HepG2 (cell line): ENCODE measurements around the gene ADAM20. TPM values are rescaled to one million over a fixed set of nuclear protein-coding genes. Genes with fewer than 3 reads are reported as not detected.

Experiments
- ATAC-seq: fragments of 200-7000 bp; cut with Tn5 transposase; 3 replicates; pipeline ENCODE4 v1.9.1; 2020; ENCODE audit warnings: mild to moderate bottlenecking, moderate library complexity
- BruUV-seq: library from RNA; stranded (reverse); fragments of 400-500 nt; replicated peaks from 2 replicates; lab custom pipeline; 2021; lab: Mats Ljungman, UMichigan
- CTCF ChIA-PET: fragments of 300-600 bp; formaldehyde crosslinking; extraction: SDS; loops from one replicate; lab custom pipeline; 2021; ENCODE audit warnings: low total read pairs, inconsistent platforms, low intra/inter-chr PET ratio; lab: Yijun Ruan, JAX
- POLR2A ChIA-PET: fragments of 350-600 bp; sonication (Branson Sonifier 250); formaldehyde crosslinking; loops from one replicate; lab custom pipeline; 2020; ENCODE audit warnings: antibody characterized with exemption, inconsistent platforms; lab: Yijun Ruan, JAX
- DNase-seq: peaks from one replicate; pipeline ENCODE4 v3.0.0-alpha.2; 2015; ENCODE audit warnings: low spot score
- FAIRE-seq: peaks from 3 replicates; lab custom pipeline; 2011; peaks lifted over from hg19 to GRCh38; lab: Jason Lieb, UNC
- H2AFZ ChIP-seq: one replicate; pipeline ENCODE4 v1.6.1; 2011; ENCODE audit warnings: low read length, inconsistent platforms
- H3K27ac ChIP-seq: fragments of 300-600 bp; 3 replicates; pipeline ENCODE4 v1.8.0; 2011; ENCODE audit warnings: mixed run types, mild to moderate bottlenecking, mixed read lengths, low read length, inconsistent platforms; ENCODE audit not compliant: insufficient read depth; ENCODE audit errors: extremely low read length
- H3K27me3 ChIP-seq, 2 experiments: fragments of 200-600 bp in 1 of 2; 2 replicates in 1 of 2; 3 replicates in 1 of 2; pipeline versions ENCODE4 v1.6.0 to v1.8.0; 2011; ENCODE audit warnings: low read length in 2 of 2, mild to moderate bottlenecking in 2 of 2, moderate library complexity in 2 of 2, inconsistent platforms in 1 of 2; ENCODE audit not compliant: insufficient read depth in 2 of 2, control insufficient read depth in 1 of 2
- H3K36me3 ChIP-seq, 2 experiments: fragments of 200-600 bp in 1 of 2; replicated peaks in 1 of 2; 2 replicates in 1 of 2; 3 replicates in 1 of 2; pipeline versions ENCODE4 v1.5.1 to v1.8.0; 2011; ENCODE audit warnings: low read length in 2 of 2, inconsistent platforms in 1 of 2; ENCODE audit not compliant: insufficient read depth in 2 of 2, control insufficient read depth in 1 of 2
- H3K4me1 ChIP-seq: 2 replicates; pipeline ENCODE4 v1.5.1; 2012; ENCODE audit warnings: low read length, inconsistent platforms; ENCODE audit not compliant: insufficient read depth
- H3K4me2 ChIP-seq: 2 replicates; pipeline ENCODE4 v1.6.0; 2011; ENCODE audit warnings: low read depth, low read length, inconsistent platforms
- H3K4me3 ChIP-seq, 3 experiments: fragments of 200-600 bp in 1 of 3; sonication (generic), shearing (Covaris generic) in 1 of 3; replicated peaks in 1 of 3; 2 replicates each; pipeline ENCODE4 v1.5.1; 2011 to 2016; ENCODE audit warnings: low read length in 3 of 3, inconsistent platforms in 2 of 3, low read depth in 2 of 3, mild to moderate bottlenecking in 2 of 3, control low read depth in 1 of 3, mixed read lengths in 1 of 3; ENCODE audit not compliant: insufficient read depth in 1 of 3
- H3K79me2 ChIP-seq: one replicate; pipeline ENCODE4 v1.6.1; 2011; ENCODE audit warnings: low read length, inconsistent platforms; ENCODE audit not compliant: insufficient read depth
- H3K9ac ChIP-seq: 2 replicates; pipeline ENCODE4 v1.6.0; 2011; ENCODE audit warnings: mild to moderate bottlenecking, low read depth, low read length, inconsistent platforms; ENCODE audit not compliant: insufficient read depth
- H3K9me3 ChIP-seq: 2 replicates; pipeline ENCODE4 v1.5.1; 2012; ENCODE audit warnings: mild to moderate bottlenecking, low read length
- H4K20me1 ChIP-seq: 2 replicates; pipeline ENCODE4 v1.6.0; 2011; ENCODE audit warnings: inconsistent platforms, mild to moderate bottlenecking, low read length, moderate library complexity; ENCODE audit not compliant: insufficient read depth
- CENPX ChIP-seq: sonication (generic); formaldehyde crosslinking; IDR thresholded peaks from 2 replicates; pipeline ENCODE4 v1.9.0; 2021; ENCODE audit warnings: mild to moderate bottlenecking, missing genetic modification reagents, moderate library complexity
- MIER3 ChIP-seq: IDR thresholded peaks from 2 replicates; pipeline ENCODE4 v1.6.1; 2016; ENCODE audit warnings: missing compliant biosample characterization, borderline replicate concordance
- ZFP41 ChIP-seq: sonication (generic); formaldehyde crosslinking; IDR thresholded peaks from 2 replicates; pipeline ENCODE4 v1.4.0; 2020; ENCODE audit warnings: mild to moderate bottlenecking, missing genetic modification reagents, borderline replicate concordance
- WGBS: methylation state at CpG from one replicate; pipeline ENCODE4 v1.1.6; 2017; ENCODE audit warnings: low lambda C conversion rate; 5-methylcytosine and 5-hydroxymethylcytosine counted together
- in situ Hi-C: cut with HindIII; loops from 2 replicates; pipeline ENCODE4 v1.10.0; 2017; ENCODE audit warnings: low pct_unique_long_range_greater_than_20kb; ENCODE audit not compliant: extremely low pct_ligation_motif_present
- intact Hi-C: fragments of 100-400 bp; cut with micrococcal nuclease; formaldehyde crosslinking; loops from one replicate; pipeline ENCODE4 v1.10.0; 2022; ENCODE audit not compliant: unreplicated experiment
- polyA plus RNA-seq, 8 experiments: library from polyadenylated mRNA; depleted of rRNA in 3 of 8; stranded (reverse) in 7 of 8; unstranded in 1 of 8; fragments of >200 nt; fragmentation: Illumina TruSeq in 4 of 8; extraction: Trizol in 4 of 8; gene quantifications; 2 replicates each; pipeline versions ENCODE4 v1.2.1 to v1.2.3, GENCODE V29; 2011 to 2016; ENCODE audit warnings: low read depth in 4 of 8, missing spikeins in 1 of 8, mixed read lengths in 1 of 8; ENCODE audit not compliant: insufficient read depth in 1 of 8
- total RNA-seq, 5 experiments: library from RNA; depleted of rRNA; stranded (reverse); fragments of >200 nt; fragmentation: Illumina TruSeq; extraction: Trizol; gene quantifications; 2 replicates each; pipeline ENCODE4 v1.2.3, GENCODE V29; 2016; ENCODE audit warnings: low read depth in 1 of 5
- TF ChIP-seq, protein P1 (sequence below): sonication (generic); formaldehyde crosslinking; IDR thresholded peaks from 2 replicates; pipeline ENCODE4 v1.4.0; 2020; ENCODE audit warnings: mild to moderate bottlenecking, missing genetic modification reagents
- TF ChIP-seq, protein P2 (sequence below): sonication (generic); formaldehyde crosslinking; IDR thresholded peaks from 2 replicates; pipeline ENCODE4 v1.5.0; 2020; ENCODE audit warnings: missing genetic modification reagents
- TF ChIP-seq, protein P3 (sequence below): sonication (generic); formaldehyde crosslinking; IDR thresholded peaks from 2 replicates; pipeline ENCODE4 v1.4.0; 2020; ENCODE audit warnings: missing genetic modification reagents

The ADAM20 gene
- total and polyA plus RNA-seq, 2 of the 13 experiments (the other 11 are each of a cell fraction or from before 2014, with no cell fraction given), result 0.09 to 0.18 TPM

DNA sequence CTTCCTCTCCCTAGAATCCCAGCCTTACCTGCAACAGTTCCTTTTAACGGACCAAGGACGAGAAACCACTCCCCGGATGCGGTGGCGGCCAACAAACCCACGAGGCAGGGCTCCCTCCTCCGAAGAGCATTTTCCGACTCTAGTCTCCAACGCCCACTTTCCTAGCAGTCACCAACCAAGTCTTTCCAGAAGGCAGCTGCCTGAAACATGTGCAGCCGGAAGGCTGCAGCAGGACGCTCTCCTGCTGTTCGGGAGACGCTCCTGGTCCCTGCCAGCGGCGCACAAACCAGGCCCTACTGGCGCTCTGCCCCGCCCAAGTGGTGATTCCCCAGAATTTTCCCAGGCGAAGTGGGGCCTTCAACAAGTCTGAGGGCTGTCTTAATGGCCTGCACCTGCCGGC, 21.1 kb upstream of the ADAM20 start (continued):
- TF ChIP-seq, protein P1, sequence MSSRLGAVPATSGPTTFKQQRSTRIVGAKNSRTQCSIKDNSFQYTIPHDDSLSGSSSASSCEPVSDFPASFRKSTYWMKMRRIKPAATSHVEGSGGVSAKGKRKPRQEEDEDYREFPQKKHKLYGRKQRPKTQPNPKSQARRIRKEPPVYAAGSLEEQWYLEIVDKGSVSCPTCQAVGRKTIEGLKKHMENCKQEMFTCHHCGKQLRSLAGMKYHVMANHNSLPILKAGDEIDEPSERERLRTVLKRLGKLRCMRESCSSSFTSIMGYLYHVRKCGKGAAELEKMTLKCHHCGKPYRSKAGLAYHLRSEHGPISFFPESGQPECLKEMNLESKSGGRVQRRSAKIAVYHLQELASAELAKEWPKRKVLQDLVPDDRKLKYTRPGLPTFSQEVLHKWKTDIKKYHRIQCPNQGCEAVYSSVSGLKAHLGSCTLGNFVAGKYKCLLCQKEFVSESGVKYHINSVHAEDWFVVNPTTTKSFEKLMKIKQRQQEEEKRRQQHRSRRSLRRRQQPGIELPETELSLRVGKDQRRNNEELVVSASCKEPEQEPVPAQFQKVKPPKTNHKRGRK (CRISPR knock-in tag), result no peak
- TF ChIP-seq, protein P2, sequence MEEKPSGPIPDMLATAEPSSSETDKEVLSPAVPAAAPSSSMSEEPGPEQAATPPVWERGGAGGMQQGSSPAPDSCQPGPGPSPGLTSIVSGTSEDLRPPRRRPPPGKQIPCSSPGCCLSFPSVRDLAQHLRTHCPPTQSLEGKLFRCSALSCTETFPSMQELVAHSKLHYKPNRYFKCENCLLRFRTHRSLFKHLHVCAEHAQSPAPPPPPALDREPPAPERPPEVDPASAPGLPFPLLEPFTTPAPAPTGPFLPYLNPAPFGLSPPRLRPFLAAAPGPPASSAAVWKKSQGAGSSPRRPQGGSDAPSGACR (CRISPR knock-in tag), result no peak
- TF ChIP-seq MIER3, result no peak
- no peak for TF ChIP-seq ZFP41 (CRISPR knock-in tag)
- TF ChIP-seq CENPX (CRISPR knock-in tag), result no peak

DNA sequence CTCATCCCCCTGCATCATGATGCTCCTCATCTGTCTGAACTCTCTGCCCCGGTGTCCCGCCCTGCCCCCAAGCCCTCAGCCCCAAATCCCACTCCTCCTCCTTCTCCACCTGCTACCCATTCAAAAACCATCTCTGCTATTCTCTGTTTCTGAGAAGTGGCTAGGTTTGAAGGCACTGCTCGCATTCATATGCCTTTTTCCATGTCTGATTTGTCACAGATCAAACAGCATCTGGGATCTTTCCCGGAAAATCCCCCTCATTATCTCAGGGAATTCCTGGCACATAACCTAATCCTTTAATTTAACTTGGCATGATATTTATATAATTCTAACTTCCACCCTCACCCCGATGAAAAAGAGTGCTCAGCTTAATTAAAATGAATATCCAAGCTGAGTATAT, 3.3 kb upstream of the ADAM20 start:
- Histone ChIP-seq H3K79me2 (no peaks in the 10 kb centered on the region), H2AFZ (no peak overlapping the region), H4K20me1 (no peaks in the 10 kb centered on the region), H3K36me3 (no peaks in the 10 kb centered on the region), H3K4me2 (no peak overlapping the region), H3K4me1 (no peaks in the 10 kb centered on the region), H3K4me3 (no peak overlapping the region), H3K9ac (no peak overlapping the region), H3K27ac (no peak overlapping the region)
- 67% methylated on average over 5 of the region's 5 CpGs for WGBS
- no peak for ATAC-seq
- ChIA-PET POLR2A (no interaction called here), CTCF (no interaction called here)
- intact Hi-C loops, result no loop called here
- no TSS peak for BruUV-seq
- in situ Hi-C loops, result no loop called here
- TF ChIP-seq, protein P3, sequence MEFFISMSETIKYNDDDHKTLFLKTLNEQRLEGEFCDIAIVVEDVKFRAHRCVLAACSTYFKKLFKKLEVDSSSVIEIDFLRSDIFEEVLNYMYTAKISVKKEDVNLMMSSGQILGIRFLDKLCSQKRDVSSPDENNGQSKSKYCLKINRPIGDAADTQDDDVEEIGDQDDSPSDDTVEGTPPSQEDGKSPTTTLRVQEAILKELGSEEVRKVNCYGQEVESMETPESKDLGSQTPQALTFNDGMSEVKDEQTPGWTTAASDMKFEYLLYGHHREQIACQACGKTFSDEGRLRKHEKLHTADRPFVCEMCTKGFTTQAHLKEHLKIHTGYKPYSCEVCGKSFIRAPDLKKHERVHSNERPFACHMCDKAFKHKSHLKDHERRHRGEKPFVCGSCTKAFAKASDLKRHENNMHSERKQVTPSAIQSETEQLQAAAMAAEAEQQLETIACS (CRISPR knock-in tag), result no peak
- TF ChIP-seq, all 625 proteins: peak for 0
- no peak for FAIRE-seq
- Histone ChIP-seq H3K9me3 (peaks cover 6% of the 10 kb centered on the region), H3K27me3 (no peaks in the 10 kb centered on the region)
- no peak for DNase-seq
